ENCODE results near the gene GRHL3.

GRHL3 gene

GRCh38 chr1:24364975-24365678 is 46.0 kb downstream of the GRHL3 start:
- POLR2A ChIA-PET (ENCODE audit: low non-redundant PET) = interaction anchor here (0.6 to 0.7 kb wide), 2 partner anchors 9 to 163 kb away, joined by 3 read pairs; no protein-coding TSS in a partner anchor
- peak overlapping the region; percentile 91 for H3K27ac ChIP-seq
- TF ChIP-seq CTCF (conservative IDR thresholded peaks at IDR 0.05; ENCODE audit: low read depth) = no peak
- DNase-seq (ENCODE audit: low spot score) = peak; percentile 95
- CTCF ChIA-PET = interaction anchor here (0.7 to 1.3 kb wide), 2 partner anchors 26 to 99 kb away, joined by 3 to 7 read pairs; no protein-coding TSS in a partner anchor

GRCh38 chr1:24366707-24367106 is 47.5 kb downstream of the GRHL3 start:
- no peak for DNase-seq (ENCODE audit: low spot score)
- ChIA-PET CTCF (no interaction called here), POLR2A (ENCODE audit: low non-redundant PET) (no interaction called here)
- TF ChIP-seq CTCF (conservative IDR thresholded peaks at IDR 0.05; ENCODE audit: low read depth) = no peak
- H3K27ac ChIP-seq = peak overlapping the region; percentile 4; the same call in 1 of the 2 replicates

- no peak for DNase-seq (ENCODE audit: low spot score)
- CTCF ChIA-PET = no interaction called here
- no peak overlapping the region for H3K27ac ChIP-seq
Observed at GRCh38 chr1:24369199-24369598, 50.0 kb downstream of the GRHL3 start.

GRCh38 chr1:24369801-24370200 is 50.6 kb downstream of the GRHL3 start:
- POLR2A ChIA-PET (ENCODE audit: low non-redundant PET) = no interaction called here
- no peak overlapping the region for H3K27ac ChIP-seq

More at GRCh38 chr1:24369199-24369598, 50.0 kb downstream of the GRHL3 start:
- no peak for TF ChIP-seq CTCF (conservative IDR thresholded peaks at IDR 0.05; ENCODE audit: low read depth)
- POLR2A ChIA-PET (ENCODE audit: low non-redundant PET) = no interaction called here

GRCh38 chr1:24373044-24373443 is 53.9 kb downstream of the GRHL3 start:
- CTCF ChIA-PET = interaction anchor here (0.7 kb wide), 1 partner anchor 49 kb away, joined by 3 read pairs; no protein-coding TSS in a partner anchor

More at GRCh38 chr1:24369801-24370200, 50.6 kb downstream of the GRHL3 start:
- no peak for TF ChIP-seq CTCF (conservative IDR thresholded peaks at IDR 0.05; ENCODE audit: low read depth)
- CTCF ChIA-PET = interaction anchor here (1.0 kb wide), 1 partner anchor 22 kb away, joined by 5 read pairs; no protein-coding TSS in a partner anchor
- DNase-seq (ENCODE audit: low spot score) = no peak

GRCh38 chr1:24373710-24374109 is 54.6 kb downstream of the GRHL3 start:
- POLR2A ChIA-PET (ENCODE audit: low non-redundant PET) = interaction anchor here (0.5 kb wide), 1 partner anchor 17 kb away, joined by 3 read pairs; no protein-coding TSS in a partner anchor
- CTCF ChIA-PET = interaction anchor here (0.7 to 1.0 kb wide), 2 partner anchors 17 to 49 kb away, joined by 3 read pairs; no protein-coding TSS in a partner anchor
- DNase-seq (ENCODE audit: low spot score) = no peak
- H3K27ac ChIP-seq = peak overlapping the region; percentile 93
- TF ChIP-seq CTCF (conservative IDR thresholded peaks at IDR 0.05; ENCODE audit: low read depth) = no peak

More at GRCh38 chr1:24373044-24373443, 53.9 kb downstream of the GRHL3 start:
- no peak for DNase-seq (ENCODE audit: low spot score)
- H3K27ac ChIP-seq = peak overlapping the region; percentile 93
- no peak for TF ChIP-seq CTCF (conservative IDR thresholded peaks at IDR 0.05; ENCODE audit: low read depth)
- POLR2A ChIA-PET (ENCODE audit: low non-redundant PET) = no interaction called here

Data from RWPE1 (cell line).